K562 (cell line): ENCODE measurements around the gene KDM2A. TPM values are rescaled to one million over a fixed set of nuclear protein-coding genes. Genes with fewer than 3 reads are reported as not detected.

Source experiments
- HEY1 ChIP-seq: fragments of 250-450 bp; sonication (Bioruptor Pico); IDR thresholded peaks from 2 replicates; pipeline ENCODE4 v1.5.0; 2020; ENCODE audit warnings: mild to moderate bottlenecking, moderate library complexity, borderline replicate concordance
- HMGN3 ChIP-seq: IDR thresholded peaks from 2 replicates; pipeline ENCODE4 v1.6.1; 2011; ENCODE audit warnings: borderline replicate concordance, low read depth, mild to moderate bottlenecking, mixed read lengths, low read length; ENCODE audit not compliant: insufficient read length; ENCODE audit errors: extremely low read depth
- POLR2AphosphoS2 ChIP-seq: IDR thresholded peaks from 2 replicates; pipeline ENCODE4 v1.6.1; 2012; ENCODE audit warnings: low read length, improper control_type of control experiment
- RBBP5 ChIP-seq: fragments of 200-600 bp; sonication (generic); IDR thresholded peaks from 2 replicates; pipeline ENCODE4 v1.6.1; 2012; ENCODE audit warnings: borderline replicate concordance, mild to moderate bottlenecking, low read length, control low read depth, inconsistent platforms; ENCODE audit not compliant: insufficient read depth, poor library complexity, severe bottlenecking
- ZNF444 ChIP-seq: fragments of 250-450 bp; sonication (Bioruptor Pico); IDR thresholded peaks from 2 replicates; pipeline ENCODE4 v1.4.0; 2020; ENCODE audit warnings: mild to moderate bottlenecking, moderate library complexity
- ZNF551 ChIP-seq: fragments of 250-450 bp; sonication (Bioruptor Pico); IDR thresholded peaks from 2 replicates; pipeline ENCODE4 v1.5.0; 2021; ENCODE audit warnings: mild to moderate bottlenecking, moderate library complexity
- polyA plus RNA-seq, 8 experiments: library from polyadenylated mRNA; depleted of rRNA in 4 of 8; stranded (reverse) in 5 of 8; unstranded in 3 of 8; fragments of >200 nt; fragmentation: Nextera tagmentation in 2 of 8; fragmentation: Illumina TruSeq in 1 of 8; extraction: Ambion mirVana in 2 of 8; extraction: Trizol in 1 of 8; gene quantifications; 2 replicates each; pipeline versions ENCODE4 v1.2.1 to v1.2.3, GENCODE V29; 2011 to 2014; ENCODE audit warnings: inconsistent platforms in 1 of 8, missing spikeins in 1 of 8
- total RNA-seq, 7 experiments: library from RNA; depleted of rRNA in 6 of 7; stranded (reverse); fragments of >200 nt in 6 of 7; fragmentation: Illumina TruSeq in 2 of 7; extraction: Trizol in 2 of 7; gene quantifications; 2 replicates each; pipeline versions ENCODE4 v1.2.1 to v1.2.3, GENCODE V29; 2011 to 2021; ENCODE audit warnings: low replicate concordance in 1 of 7
- TF ChIP-seq, protein P1 (sequence below): sonication (generic); formaldehyde crosslinking; IDR thresholded peaks from 2 replicates; pipeline ENCODE4 v1.8.1; 2023; ENCODE audit warnings: mild to moderate bottlenecking, missing genetic modification reagents
- TF ChIP-seq, protein P2 (sequence below): fragments of 250-450 bp; sonication (Bioruptor Pico); IDR thresholded peaks from 2 replicates; pipeline ENCODE4 v1.8.0; 2022; ENCODE audit warnings: moderate library complexity, mild to moderate bottlenecking, inconsistent platforms

KDM2A gene
- total and polyA plus RNA-seq, 9 of the 15 experiments (the other 6 are each of a cell fraction or from before 2014, with no cell fraction given), result 5.0 to 39.3 (median 21.3) TPM

DNA sequence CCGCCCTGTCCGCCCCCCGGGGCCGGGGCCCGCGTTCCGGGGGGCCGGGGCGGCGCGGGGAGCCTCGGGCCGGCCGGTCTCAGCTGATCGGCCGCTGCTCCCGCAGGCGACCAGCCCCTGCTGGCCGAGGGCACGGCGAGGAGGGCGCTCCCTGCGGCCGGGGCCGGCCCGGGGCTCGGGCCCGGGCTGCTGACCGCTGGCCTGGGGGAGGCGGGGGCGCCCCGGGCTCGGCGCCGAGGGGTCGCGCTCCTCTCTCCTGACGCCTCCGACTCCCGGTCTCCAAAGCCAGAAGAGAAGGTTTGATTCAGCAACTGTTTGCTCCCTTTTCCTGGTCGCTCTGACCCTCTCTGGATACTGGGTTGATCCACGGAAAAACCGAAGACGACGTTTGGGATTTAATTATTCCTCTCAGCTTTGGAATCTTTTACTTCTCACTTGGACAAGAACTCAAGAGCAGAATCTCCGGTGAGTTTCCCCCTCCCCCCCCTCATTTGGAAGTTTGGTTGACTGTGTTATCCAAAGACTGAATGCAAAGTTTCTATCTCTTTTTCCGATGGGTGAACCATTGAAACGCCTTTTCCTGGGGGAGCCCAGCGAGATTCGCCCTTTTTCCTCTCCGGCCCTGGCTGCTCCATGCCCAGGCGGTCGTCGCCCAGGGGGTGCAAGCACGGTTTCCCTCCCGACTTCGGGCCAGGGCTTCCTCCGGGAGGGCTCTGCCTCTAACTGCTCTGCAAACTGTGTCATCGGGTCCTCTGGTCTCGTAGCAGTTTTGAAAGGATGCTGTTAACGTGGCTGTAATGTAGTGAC, 725 bp downstream of the KDM2A start (continued):
- TF ChIP-seq, protein P1, sequence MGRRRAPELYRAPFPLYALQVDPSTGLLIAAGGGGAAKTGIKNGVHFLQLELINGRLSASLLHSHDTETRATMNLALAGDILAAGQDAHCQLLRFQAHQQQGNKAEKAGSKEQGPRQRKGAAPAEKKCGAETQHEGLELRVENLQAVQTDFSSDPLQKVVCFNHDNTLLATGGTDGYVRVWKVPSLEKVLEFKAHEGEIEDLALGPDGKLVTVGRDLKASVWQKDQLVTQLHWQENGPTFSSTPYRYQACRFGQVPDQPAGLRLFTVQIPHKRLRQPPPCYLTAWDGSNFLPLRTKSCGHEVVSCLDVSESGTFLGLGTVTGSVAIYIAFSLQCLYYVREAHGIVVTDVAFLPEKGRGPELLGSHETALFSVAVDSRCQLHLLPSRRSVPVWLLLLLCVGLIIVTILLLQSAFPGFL (CRISPR knock-in tag), result 0 out of 2 replicates have a peak, but pooled peaks have one; percentile 71
- TF ChIP-seq HEY1 (CRISPR knock-in tag) (no peak), ZNF444 (CRISPR knock-in tag) (no peak), RBBP5 (peak; percentile 57), HMGN3 (peak; percentile 78), ZNF551 (CRISPR knock-in tag) (no peak), POLR2AphosphoS2 (no peak)
- TF ChIP-seq, protein P2, sequence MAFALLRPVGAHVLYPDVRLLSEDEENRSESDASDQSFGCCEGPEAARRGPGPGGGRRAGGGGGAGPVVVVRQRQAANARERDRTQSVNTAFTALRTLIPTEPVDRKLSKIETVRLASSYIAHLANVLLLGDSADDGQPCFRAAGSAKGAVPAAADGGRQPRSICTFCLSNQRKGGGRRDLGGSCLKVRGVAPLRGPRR (CRISPR knock-in tag), result no peak
